CD4-positive, alpha-beta T cell (primary cell): ENCODE data around the gene PLEKHA5. TPM values are rescaled to one million over a fixed set of nuclear protein-coding genes. Genes with fewer than 3 reads are reported as not detected.
"Not testable (repeated sequence)": the region's sequence is repeated elsewhere in the genome, so short reads cannot be mapped to it uniquely, and the experiment has no call there.

Experiments
- ATAC-seq: fragments of 200-7000 bp; cut with Tn5 transposase; one replicate; pipeline ENCODE4 v1.10.0; 2022; ENCODE audit warnings: mild to moderate bottlenecking; ENCODE audit not compliant: poor library complexity
- CTCF ChIA-PET: fragments of 350-600 bp; sonication (Branson Sonifier 250); formaldehyde crosslinking; loops from one replicate; lab custom pipeline; 2021; ENCODE audit warnings: antibody characterized with exemption, inconsistent platforms; lab: Charles Lee
- POLR2A ChIA-PET: fragments of 350-600 bp; sonication (Branson Sonifier 250); formaldehyde crosslinking; loops from one replicate; lab custom pipeline; 2021; ENCODE audit warnings: antibody characterized with exemption, inconsistent platforms; lab: Charles Lee
- DNase-seq, 14 experiments: peaks; one replicate each; pipeline ENCODE4 v3.0.0-alpha.2; 2013 to 2020; ENCODE audit warnings: mixed read lengths in 2 of 14
- H3K27ac ChIP-seq, 2 donors: one replicate each; pipeline versions ENCODE4 v1.5.1 to v1.7.0; 2013; ENCODE audit warnings: low read length in 2 of 2, low read depth in 1 of 2, mild to moderate bottlenecking in 1 of 2
- H3K27me3 ChIP-seq, 2 experiments: 1 replicate in 1 of 2; 2 replicates in 1 of 2; pipeline versions ENCODE4 v1.6.1 to v1.7.0; 2013; ENCODE audit warnings: low read length in 2 of 2, control low read depth in 1 of 2, mild to moderate bottlenecking in 1 of 2, moderate library complexity in 1 of 2; ENCODE audit not compliant: insufficient read depth in 2 of 2, control insufficient read depth in 1 of 2
- H3K36me3 ChIP-seq: one replicate; pipeline ENCODE4 v1.6.1; 2013; ENCODE audit warnings: low read length, control low read depth; ENCODE audit not compliant: insufficient read depth
- H3K4me1 ChIP-seq: one replicate; pipeline ENCODE4 v1.6.1; 2013; ENCODE audit warnings: low read length, control low read depth; ENCODE audit not compliant: insufficient read depth
- H3K4me3 ChIP-seq: one replicate; pipeline ENCODE4 v1.5.1; 2013; ENCODE audit warnings: mild to moderate bottlenecking, low read length, moderate library complexity
- H3K9me3 ChIP-seq, 2 experiments: 1 replicate in 1 of 2; 2 replicates in 1 of 2; pipeline versions ENCODE4 v1.6.1 to v1.7.0; 2013; ENCODE audit warnings: low read length in 2 of 2, mild to moderate bottlenecking in 2 of 2, control low read depth in 1 of 2, moderate library complexity in 1 of 2; ENCODE audit not compliant: control insufficient read depth in 1 of 2, insufficient read depth in 1 of 2
- H3K27ac Mint-ChIP-seq: one replicate; pipeline ENCODE4 v1.8.0; 2020; ENCODE audit warnings: mixed read lengths
- H3K27me3 Mint-ChIP-seq: one replicate; pipeline ENCODE4 v1.8.0; 2021; ENCODE audit warnings: mixed read lengths
- H3K36me3 Mint-ChIP-seq: one replicate; pipeline ENCODE4 v1.8.0; 2021; ENCODE audit warnings: low read depth, mixed read lengths
- H3K4me1 Mint-ChIP-seq: one replicate; pipeline ENCODE4 v1.8.0; 2021; ENCODE audit warnings: low read depth, mixed read lengths
- H3K4me3 Mint-ChIP-seq: one replicate; pipeline ENCODE4 v1.8.0; 2020; ENCODE audit warnings: mild to moderate bottlenecking, mixed read lengths
- H3K9me3 Mint-ChIP-seq: one replicate; pipeline ENCODE4 v1.8.0; 2020; ENCODE audit warnings: mixed read lengths
- CTCF ChIP-seq: fragments of 200-600 bp; IDR thresholded peaks from one replicate; pipeline ENCODE4 v1.8.0; 2022; ENCODE audit warnings: antibody characterized with exemption, mild to moderate bottlenecking
- intact Hi-C, 2 experiments: fragments of 100-400 bp; cut with DNase I in 1 of 2; cut with micrococcal nuclease in 1 of 2; formaldehyde crosslinking; loops; one replicate each; pipeline versions ENCODE4 v1.15.1 to v1.9.0; 2023 to 2025; cut with DNase I, micrococcal nuclease
- total RNA-seq, 174 experiments: library from RNA in 2 of 174; stranded (reverse) in 2 of 174; gene quantifications; one replicate each; pipeline ENCODE4 v1.2.3 and lab custom pipeline; 2021 to 2026

Gene PLEKHA5
- total RNA-seq, 2 experiments from 2014 or later, result 4.5 to 5.4 TPM

DNA sequence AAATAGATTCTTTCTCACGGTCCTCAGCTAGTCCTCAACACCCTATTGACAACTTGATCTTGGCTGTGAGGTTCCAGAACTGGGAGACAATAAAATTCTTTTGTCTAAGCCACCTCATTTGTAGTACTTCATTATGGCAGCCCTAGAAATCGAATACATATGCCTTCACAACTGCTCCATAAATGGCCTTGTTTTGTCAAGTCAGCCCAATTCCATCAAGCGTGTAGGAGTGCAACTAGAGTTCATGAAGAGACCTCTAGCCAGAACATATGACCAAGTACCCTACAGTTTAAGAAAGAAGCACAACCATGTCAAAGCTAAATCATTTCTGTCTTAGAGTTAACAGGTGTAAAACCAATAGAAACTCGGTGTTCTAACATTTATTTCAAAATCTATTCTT is 45.0 kb upstream of the PLEKHA5 start:
- Histone ChIP-seq H3K27me3 (no peaks in the 10 kb centered on the region), H3K4me1 (no peaks in the 10 kb centered on the region), H3K9me3 (no peaks in the 10 kb centered on the region), H3K36me3 (no peaks in the 10 kb centered on the region), H3K27ac (no peak overlapping the region), H3K4me3 (no peak overlapping the region)
- H3K27me3 Mint-ChIP-seq, result no peaks in the 10 kb centered on the region
- no peak for ATAC-seq
- no peaks in the 10 kb centered on the region for H3K9me3 Mint-ChIP-seq
- H3K27ac Mint-ChIP-seq, result no peak overlapping the region
- H3K36me3 Mint-ChIP-seq, result no peaks in the 10 kb centered on the region
- intact Hi-C loops, result no loop called here
- no peak overlapping the region for H3K4me3 Mint-ChIP-seq
- no peak for DNase-seq
- no peaks in the 10 kb centered on the region for H3K4me1 Mint-ChIP-seq
- CTCF ChIA-PET, result no interaction called here
- no peak for TF ChIP-seq CTCF
- POLR2A ChIA-PET, result no interaction called here

DNA sequence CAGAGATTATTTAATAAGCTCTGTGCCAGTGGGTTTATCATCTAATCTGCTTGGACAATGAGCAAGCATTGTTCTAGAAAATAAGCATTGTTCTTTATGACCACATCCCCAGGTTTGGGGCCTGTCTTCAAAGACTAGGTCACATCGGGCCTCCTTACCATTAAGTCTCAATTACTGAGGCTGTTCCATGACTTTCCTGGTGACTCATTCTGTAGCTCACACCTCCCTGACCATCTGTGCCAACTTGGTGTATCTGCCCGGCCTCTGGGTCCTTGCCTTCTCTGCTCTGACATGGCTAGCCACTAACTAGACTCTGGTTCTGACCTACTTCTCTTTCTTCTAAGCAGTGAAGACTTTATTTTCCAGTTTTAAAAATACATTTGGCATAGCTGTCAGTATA is 44.4 kb upstream of the PLEKHA5 start:
- H3K4me1 ChIP-seq, result no peaks in the 10 kb centered on the region
- H3K27me3 ChIP-seq, result no peaks in the 10 kb centered on the region
- no peak for TF ChIP-seq CTCF
- POLR2A ChIA-PET, result no interaction called here
- no peaks in the 10 kb centered on the region for H3K36me3 ChIP-seq
- Mint-ChIP-seq H3K36me3 (no peaks in the 10 kb centered on the region), H3K27ac (no peak overlapping the region), H3K9me3 (no peaks in the 10 kb centered on the region), H3K4me1 (no peaks in the 10 kb centered on the region), H3K4me3 (no peak overlapping the region), H3K27me3 (no peaks in the 10 kb centered on the region)
- DNase-seq (no peak), ATAC-seq (no peak)
- CTCF ChIA-PET, result no interaction called here
- no peak overlapping the region for H3K27ac ChIP-seq
- H3K4me3 ChIP-seq, result no peak overlapping the region
- H3K9me3 ChIP-seq, result no peaks in the 10 kb centered on the region
- intact Hi-C loops, result no loop called here

DNA sequence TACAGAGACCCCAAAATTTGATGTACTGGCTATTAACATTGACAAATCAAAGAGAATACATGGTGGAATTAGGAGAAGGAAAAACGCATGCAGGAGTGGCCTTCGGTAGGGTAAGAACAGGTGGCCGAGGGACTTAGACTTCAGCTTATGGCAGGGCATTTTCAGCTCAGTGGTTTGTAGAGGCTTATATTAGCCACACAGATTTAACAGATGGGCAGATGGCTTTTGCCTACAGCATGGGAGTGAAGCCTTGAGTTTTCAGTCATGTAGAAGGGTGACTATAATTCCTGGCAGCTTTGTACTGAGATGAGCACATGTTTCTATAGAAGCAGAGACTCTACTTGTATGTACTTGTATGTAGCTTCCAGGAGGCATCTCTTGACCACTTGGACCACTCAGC is 40.9 kb upstream of the PLEKHA5 start:
- Mint-ChIP-seq H3K4me3 (no peak overlapping the region), H3K27me3 (no peaks in the 10 kb centered on the region), H3K4me1 (no peaks in the 10 kb centered on the region), H3K27ac (no peak overlapping the region), H3K9me3 (no peaks in the 10 kb centered on the region), H3K36me3 (no peaks in the 10 kb centered on the region)
- POLR2A ChIA-PET, result no interaction called here
- CTCF ChIA-PET, result no interaction called here
- intact Hi-C loops, result no loop called here
- ATAC-seq, result no peak
- Histone ChIP-seq H3K4me3 (no peak overlapping the region), H3K9me3 (no peaks in the 10 kb centered on the region), H3K27ac (no peak overlapping the region), H3K36me3 (no peaks in the 10 kb centered on the region), H3K4me1 (no peaks in the 10 kb centered on the region), H3K27me3 (no peaks in the 10 kb centered on the region)
- no peak for DNase-seq
- no peak for TF ChIP-seq CTCF

- intact Hi-C loops, result not testable (repeated sequence)
Measured at GRCh38 chr12:19092482-19092881, 37.1 kb upstream of the PLEKHA5 start.

More at GRCh38 chr12:19092482-19092881, 37.1 kb upstream of the PLEKHA5 start:
- H3K27me3 ChIP-seq, POLR2A ChIA-PET, ATAC-seq, DNase-seq, H3K27me3 Mint-ChIP-seq, H3K4me3 ChIP-seq, H3K36me3 Mint-ChIP-seq, H3K9me3 Mint-ChIP-seq, H3K4me1 ChIP-seq, CTCF ChIA-PET, H3K4me3 Mint-ChIP-seq, H3K36me3 ChIP-seq, H3K9me3 ChIP-seq, H3K4me1 Mint-ChIP-seq, H3K27ac ChIP-seq, H3K27ac Mint-ChIP-seq: not testable (repeated sequence)
